GM12864 (cell line): Measurements from ENCODE around the gene RESF1.

ENCODE experiments used
- DNase-seq: peaks from one replicate; pipeline ENCODE4 v3.0.0-alpha.2; 2011; ENCODE audit warnings: low read depth
- H3K4me3 ChIP-seq: 2 replicates; pipeline ENCODE4 v1.5.1; 2011; ENCODE audit warnings: mild to moderate bottlenecking, low read depth, low read length, control low read depth
- TF ChIP-seq, protein P1 (sequence below): IDR thresholded peaks from 2 replicates; pipeline ENCODE4 v1.5.1; 2011; ENCODE audit warnings: low read depth, mild to moderate bottlenecking, moderate library complexity, low read length, control low read depth, inconsistent platforms; ENCODE audit errors: missing control alignments

RESF1 gene

DNA sequence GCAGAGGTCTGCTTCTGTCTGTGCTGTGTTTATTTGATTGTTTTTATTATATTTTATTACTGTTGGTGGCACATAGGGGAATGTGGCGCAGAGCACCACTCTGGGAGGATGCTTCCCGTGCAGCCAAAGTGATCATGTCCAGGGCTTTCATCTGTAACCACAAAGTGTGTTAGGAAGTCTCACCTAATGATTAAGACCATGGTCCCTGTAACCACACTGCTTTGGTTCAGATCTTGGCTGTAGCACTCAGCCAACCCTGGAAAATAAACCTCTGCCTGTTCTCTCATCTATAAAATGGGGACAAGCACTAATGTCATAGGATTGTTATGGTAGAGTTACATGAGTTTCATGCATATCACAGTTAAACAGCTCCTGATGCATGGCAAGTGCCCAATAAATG lies 1.9 kb downstream of the RESF1 start:
- TF ChIP-seq, protein P1, sequence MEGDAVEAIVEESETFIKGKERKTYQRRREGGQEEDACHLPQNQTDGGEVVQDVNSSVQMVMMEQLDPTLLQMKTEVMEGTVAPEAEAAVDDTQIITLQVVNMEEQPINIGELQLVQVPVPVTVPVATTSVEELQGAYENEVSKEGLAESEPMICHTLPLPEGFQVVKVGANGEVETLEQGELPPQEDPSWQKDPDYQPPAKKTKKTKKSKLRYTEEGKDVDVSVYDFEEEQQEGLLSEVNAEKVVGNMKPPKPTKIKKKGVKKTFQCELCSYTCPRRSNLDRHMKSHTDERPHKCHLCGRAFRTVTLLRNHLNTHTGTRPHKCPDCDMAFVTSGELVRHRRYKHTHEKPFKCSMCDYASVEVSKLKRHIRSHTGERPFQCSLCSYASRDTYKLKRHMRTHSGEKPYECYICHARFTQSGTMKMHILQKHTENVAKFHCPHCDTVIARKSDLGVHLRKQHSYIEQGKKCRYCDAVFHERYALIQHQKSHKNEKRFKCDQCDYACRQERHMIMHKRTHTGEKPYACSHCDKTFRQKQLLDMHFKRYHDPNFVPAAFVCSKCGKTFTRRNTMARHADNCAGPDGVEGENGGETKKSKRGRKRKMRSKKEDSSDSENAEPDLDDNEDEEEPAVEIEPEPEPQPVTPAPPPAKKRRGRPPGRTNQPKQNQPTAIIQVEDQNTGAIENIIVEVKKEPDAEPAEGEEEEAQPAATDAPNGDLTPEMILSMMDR: no peak
- no peak for DNase-seq
- H3K4me3 ChIP-seq: peak overlapping the region; percentile 80

DNA sequence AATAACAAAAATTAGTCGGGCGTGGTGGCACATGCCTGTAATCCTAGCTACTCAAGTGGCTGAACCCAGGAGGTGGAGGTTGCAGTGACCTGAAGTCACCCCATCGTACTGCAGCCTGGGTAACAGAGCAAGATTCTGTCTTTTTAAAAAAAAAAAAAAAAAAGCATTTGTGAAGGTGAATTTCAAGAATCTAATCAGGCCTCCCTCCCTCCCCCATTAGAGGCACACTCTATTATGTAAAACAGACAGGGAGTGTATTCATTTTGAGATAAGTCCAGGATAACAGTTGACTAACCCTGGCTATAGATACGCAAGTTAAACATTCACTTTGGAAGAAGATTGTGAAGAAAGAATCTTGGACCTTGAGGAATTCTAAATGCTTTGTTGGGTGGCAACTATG lies 2.9 kb downstream of the RESF1 start:
- peak overlapping the region; percentile 80; the same call in 1 of the 2 replicates for H3K4me3 ChIP-seq
- DNase-seq: no peak
- TF ChIP-seq, protein P1: no peak

DNA sequence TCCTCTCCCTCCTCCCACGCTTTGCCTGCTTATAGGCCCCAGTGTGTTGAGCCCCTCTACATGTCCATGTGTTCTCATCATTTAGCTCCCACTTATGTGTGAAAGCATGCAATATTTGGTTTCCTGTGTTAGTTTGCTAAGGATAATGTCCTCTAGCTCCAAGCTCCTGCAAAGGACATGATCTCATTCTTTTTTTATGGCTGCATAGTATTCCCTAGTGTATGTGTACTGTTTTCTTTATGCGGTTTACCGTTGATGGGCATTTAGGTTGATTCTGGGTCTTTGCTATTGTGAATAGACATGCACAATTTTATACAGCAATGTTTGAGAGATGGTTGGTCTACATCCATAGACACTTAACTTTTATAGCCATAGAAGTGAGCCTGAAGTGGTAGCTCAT lies 5.1 kb downstream of the RESF1 start:
- no peak overlapping the region for H3K4me3 ChIP-seq
- DNase-seq: no peak
- TF ChIP-seq, protein P1: no peak

DNA sequence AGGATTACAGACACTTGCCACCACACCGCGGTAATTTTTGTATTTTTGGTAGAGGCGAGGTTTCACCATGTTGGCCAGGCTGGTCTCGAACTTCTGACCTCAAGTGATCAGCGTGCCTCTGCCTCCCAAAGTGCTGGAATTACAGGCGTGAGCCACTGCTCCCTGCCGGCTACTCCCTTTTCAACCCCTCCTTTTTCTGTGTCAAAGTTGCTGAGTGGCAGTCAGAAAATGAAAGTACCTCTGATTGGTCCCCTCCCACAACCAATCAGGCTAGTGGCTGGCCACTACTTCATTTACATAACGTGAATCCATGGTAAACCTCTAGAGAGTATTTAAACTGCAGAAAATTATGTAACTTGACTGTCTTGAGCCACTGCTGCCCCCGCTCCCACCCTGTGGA lies 5.9 kb downstream of the RESF1 start:
- no peak overlapping the region for H3K4me3 ChIP-seq
- TF ChIP-seq, protein P1: no peak
- DNase-seq: no peak

DNA sequence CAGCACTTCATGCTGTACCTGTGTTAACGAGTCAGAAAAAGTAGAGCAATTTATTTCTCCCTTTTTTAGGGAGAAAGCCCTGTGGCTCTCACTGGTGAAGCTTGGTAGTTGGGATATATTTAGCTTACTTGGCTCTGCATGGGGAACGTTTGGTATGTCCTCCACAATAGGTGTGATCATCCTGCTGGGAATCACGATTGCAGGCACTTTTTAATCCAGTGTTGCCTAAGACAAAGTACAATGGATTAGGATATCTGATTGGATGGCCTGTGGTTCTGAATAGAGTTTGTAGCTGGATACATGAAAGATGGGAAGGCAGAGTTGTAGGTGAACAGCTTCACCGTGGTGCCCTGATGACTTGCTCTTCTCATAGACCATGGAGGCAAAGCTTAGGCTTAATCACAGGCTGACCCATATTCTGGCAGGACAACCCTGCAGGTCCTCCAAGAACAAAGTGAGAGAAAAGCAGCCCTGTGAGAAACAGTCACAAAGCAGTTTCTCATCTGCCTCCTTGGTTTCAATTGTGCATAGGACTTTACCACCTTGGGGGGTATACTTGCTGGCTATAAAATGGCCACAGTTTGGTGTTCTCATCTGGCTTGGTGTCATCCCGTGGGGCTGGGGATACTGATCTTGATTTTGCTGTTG lies 7.5 kb downstream of the RESF1 start:
- no peak overlapping the region; the same call in 1 of the 2 replicates for H3K4me3 ChIP-seq
- TF ChIP-seq, protein P1: no peak
- DNase-seq: no peak

DNA sequence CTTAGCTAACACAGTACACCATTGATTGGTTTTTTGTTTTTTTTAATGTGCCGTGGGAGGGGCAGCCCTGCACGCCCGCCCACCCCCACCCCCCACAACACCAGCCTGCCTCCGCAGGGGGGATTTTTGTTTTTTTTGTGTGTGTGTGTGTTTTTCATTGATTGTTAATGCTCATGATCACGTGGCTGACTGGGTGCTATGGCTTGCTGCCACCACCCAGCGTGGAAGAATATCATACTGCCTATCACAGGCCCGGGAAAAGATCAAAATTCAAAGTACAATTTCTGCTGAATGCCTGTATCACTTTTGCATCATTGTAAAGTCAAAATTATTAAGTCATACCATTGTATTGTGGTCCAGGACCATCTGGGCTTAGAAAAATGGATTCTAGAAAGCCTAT lies 8.3 kb downstream of the RESF1 start:
- no peak for DNase-seq
- H3K4me3 ChIP-seq: no peak overlapping the region
- TF ChIP-seq, protein P1: no peak

DNA sequence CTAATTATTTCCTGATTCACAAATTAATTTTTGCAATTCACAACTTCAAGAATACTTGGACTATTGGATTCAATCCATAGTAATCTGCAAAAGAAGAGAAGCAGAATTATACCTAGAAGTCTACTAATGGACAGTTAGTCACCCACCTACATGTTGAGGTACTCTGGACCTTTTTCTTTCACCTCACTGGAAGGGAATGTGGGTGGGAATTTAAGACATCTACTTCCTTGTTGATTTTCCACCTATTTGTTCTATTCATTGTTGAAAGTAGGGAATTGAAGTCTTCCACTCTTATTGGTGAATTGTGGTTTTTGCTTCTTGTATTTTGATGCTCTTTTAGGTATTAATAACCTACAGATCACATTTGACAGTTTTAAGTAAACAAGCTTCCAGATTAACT lies 11.0 kb downstream of the RESF1 start:
- H3K4me3 ChIP-seq: no peak overlapping the region
- DNase-seq: no peak
- TF ChIP-seq, protein P1: no peak
